Measurements from ENCODE around the gene TPBGL.

Gene TPBGL, protein sequence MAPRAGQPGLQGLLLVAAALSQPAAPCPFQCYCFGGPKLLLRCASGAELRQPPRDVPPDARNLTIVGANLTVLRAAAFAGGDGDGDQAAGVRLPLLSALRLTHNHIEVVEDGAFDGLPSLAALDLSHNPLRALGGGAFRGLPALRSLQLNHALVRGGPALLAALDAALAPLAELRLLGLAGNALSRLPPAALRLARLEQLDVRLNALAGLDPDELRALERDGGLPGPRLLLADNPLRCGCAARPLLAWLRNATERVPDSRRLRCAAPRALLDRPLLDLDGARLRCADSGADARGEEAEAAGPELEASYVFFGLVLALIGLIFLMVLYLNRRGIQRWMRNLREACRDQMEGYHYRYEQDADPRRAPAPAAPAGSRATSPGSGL

DNA sequence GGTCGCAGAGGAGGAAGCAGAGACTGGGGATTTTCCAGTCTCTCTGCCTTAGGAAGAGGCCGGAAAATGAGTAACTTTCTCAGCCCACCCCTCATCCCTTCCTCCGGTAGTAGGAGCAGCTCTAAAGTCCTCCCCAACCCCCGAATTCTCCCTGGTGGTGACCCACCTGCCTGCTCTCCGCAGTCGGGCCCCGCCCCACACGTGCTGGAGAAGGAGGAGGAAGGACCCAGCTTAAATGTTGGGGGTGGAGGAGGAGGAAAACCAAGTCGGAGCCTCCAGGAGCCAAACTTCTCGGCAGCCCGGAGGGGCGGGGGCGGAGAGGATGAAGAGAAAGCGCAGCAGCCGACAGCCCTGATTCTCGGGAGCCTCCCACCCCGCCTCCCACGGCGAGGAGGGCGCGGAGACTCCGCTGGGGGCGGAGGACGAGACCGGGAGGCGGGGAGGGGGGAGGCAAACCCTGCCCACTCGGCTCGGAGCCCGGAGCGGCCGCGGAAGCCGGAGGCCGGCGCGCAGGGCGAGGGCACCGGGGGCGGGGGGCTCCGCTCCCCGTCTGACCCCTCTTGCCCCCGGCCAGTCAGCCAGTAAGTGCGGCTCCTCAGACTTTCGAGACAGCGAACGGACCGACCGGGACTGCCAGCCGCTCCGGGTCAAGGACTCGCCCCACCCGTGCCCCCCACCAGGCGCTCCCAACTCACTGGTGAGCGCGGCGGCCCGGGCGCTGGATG, at the start of gene TPBGL:
TSS of gene TPBGL (plus strand) at position 464 of the 725 bp plus-strand sequence. CDS start 276 bp downstream, outside the sequence.
- DNase-seq, result no peak

DNA sequence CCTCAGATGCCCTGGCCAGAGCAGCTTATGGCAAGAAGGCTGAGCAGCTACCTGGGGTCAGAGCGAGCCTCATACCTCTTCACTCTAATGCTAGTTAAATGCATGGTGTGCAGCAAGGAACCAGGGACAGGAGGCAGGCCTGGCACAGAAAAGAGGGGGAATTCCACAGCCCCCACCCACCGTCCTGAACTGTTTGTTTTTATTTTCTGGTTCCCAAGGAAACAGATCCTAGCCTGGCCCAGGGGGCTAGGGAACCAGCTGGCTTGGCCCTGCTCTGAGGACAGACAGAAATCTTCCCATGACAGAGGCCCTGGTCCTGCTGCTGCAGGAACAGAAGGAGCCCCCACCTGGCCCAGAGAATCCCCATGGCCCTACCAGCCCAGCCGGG, 49.2 kb upstream of the TPBGL start:
- no peak for DNase-seq

DNA sequence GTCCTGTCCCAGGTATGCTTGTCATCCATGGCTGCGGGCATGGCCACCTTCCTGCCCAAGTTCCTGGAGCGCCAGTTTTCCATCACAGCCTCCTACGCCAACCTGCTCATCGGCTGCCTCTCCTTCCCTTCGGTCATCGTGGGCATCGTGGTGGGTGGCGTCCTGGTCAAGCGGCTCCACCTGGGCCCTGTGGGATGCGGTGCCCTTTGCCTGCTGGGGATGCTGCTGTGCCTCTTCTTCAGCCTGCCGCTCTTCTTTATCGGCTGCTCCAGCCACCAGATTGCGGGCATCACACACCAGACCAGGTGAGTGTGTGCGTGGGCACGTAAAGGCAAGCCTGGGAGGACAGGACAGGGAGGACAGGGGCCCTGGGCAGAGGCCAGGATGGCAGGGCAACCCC, 47.3 kb upstream of the TPBGL start:
- no peak for DNase-seq

DNA sequence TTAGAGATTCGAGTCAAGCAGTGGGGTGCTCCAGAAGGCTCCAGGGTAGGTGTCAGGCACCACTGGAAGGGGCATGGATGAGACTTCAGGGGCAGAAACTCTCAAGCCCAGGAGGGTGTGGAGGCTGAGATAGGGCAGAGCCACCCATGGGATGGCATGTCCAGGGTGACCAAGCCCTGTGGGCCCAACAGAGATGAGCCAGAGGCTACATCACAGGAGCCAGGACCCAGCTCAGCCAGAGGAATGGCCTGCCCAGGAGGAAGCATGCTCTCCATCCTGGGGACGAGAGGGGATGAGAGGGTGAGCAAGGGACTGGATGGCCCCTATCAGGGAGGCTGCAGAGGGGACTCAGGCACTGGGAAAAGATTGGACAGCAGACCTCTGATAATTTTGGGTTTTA, 46.9 kb upstream of the TPBGL start:
- DNase-seq, result no peak

DNA sequence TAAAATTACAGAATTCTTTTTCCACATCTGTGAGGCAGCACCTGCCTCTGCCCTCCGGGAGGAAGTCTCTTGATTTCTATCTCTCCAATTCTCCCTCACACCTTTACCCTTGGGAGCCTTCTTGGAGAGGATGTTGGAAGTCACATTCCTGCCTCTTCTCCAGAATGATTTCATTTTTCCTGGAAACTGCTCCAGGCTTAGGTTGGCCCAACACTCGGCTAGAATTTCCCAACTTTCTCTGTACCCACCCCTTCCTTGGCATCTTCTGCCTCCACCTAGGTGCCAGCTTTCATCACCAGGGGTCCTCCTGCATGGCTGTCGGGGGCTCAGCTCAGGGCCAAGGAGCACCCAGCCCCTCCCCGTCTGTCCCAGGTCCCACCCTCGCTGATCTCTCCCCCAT, 46.4 kb upstream of the TPBGL start:
- DNase-seq, result no peak

DNA sequence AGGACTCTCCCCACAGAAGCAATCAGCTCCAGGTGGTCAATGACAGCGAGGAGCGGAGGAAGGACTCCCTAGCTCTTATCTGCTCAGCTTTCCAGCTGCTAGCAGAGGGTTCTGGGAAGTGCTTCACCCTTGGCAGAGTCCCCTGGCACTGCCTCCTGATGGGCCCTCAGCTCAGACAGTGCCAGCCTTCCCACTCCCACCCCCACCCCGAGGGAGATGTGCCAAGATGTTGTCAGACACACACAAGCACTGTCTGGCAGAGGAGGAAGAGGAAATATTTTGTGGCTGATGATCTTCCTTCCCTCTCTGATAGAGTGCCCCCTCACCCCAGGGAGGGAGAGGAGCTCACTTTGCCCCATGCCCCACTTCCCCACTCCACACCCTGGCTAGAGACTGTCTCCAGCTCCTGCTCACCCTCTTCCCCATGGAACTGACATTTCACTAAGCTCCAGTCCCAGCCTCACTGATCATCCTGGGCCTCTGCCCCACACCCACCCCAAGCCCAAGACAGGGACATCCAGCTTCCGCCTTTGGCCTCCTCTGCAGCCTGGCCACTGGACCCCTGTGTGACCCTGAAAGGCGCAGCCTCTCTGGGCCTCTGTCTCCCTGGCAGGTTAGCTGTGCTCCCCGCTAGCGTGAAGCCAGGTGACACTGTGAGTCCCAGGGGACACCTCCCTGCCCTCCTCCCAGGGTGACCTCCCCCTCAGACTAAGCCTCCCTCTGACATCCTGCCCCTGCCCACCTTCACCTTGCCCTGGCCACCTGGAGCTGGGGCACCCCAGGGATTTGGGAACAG, 45.2 kb upstream of the TPBGL start:
- no peak for DNase-seq

DNA sequence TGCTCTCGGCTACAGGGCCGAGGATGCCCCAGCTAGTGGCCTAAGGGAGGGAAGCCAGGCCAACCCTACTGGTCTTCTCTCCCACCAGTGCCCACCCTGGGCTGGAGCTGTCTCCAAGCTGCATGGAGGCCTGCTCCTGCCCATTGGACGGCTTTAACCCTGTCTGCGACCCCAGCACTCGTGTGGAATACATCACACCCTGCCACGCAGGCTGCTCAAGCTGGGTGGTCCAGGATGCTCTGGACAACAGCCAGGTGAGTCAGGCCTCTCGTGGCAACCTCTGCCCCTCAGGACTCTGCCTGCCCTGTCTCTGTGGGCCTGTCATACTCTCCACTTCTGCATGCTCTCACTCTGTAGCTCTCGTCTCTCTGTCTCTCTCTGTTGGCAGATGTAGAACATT, 44.1 kb upstream of the TPBGL start:
- DNase-seq, result no peak

DNA sequence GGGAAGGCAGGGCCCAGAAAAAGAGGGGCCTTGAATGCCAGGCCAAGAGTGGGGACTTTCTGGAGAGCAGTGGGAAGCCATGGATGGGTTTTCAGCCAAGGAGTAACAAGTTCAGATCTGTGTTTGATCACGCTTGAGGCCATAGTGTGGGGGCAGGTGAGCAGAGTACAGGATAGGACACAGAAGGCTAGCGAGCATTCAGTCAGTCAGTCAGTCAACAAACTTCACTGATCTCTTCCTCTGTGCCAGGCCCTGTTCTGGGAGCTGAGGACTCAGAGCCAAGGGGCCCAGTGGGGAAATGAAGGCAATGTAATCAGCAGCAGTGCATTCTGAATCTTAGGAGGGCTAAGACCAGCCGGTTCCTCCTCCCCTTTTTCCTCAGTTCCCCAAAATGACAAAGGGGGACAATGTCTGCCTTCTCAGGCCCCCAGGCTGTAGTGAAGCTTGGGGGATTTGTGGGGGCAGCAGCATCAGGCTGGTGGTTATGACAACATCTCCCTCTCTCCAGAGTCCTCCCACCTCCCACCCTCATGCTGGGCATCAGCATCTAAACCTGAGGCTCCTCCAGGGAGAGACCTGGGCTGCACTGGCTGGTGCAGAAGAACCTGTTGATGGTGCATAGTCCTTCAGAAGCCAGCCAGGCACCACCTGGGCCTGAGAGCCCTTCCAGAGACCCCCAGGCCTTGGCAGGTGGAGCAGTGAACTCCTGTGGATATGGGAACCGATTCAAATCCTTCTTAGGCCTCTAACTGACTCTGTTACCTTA, 42.9 kb upstream of the TPBGL start:
- DNase-seq, result no peak

DNA sequence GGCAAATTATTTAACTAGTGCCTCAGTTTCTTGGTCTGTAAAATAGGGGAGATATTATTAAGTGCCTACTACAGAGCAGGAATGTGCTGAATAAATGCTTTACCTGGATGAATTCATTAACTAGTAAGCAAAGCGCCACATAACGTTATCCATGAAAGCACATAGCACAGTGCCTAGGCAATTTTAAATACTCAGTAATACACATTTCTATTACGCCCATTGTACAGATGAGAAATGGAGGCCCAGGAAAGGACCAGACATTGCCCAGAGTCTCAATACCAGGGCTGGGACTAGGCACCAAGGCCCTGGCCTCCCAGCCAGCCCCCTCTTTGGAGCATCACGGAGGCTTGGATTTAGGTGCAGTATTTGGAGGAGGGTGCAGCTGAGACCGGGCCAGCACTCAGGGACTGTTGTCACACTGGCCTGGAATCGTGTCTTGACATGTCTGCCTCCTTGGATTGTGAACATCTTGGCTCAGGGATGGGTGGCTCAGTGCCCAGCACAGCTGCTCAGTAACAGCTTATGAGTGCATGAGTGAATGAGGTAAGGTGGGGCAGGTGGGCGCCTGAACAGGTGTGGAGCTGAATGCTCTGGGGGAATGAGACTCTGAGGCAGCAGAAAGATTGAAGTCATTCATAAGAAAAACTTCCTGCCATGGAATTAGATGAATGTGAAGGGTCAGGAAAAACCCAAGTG, 42.1 kb upstream of the TPBGL start:
- no peak for DNase-seq

DNA sequence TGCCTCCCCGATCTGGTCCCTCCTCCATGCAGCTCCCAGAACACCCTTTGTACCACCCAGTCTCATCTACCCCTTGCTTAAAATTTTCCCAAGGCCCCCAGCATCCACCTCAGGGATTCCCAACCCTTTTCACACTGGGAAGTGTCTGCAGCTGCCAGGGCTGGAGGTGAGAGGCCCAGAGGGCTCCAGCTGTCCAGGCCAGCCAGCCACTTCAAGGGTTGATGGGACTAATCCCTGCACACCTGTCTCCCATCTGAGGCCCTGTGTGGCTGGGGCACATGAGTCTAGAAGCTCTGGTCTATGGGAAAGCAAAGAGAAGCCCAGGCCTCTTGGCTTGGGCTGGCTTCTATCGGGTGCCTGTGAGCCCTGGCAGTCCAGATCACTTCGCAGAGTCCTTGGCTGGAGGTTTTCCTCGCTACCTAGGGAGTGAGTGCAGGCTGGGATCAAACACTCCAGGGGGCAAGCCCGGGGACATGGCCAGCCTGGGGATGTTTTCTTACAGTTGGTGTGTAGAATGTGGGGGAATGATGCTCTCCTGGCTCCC, 41.1 kb upstream of the TPBGL start:
- no peak for DNase-seq

DNA sequence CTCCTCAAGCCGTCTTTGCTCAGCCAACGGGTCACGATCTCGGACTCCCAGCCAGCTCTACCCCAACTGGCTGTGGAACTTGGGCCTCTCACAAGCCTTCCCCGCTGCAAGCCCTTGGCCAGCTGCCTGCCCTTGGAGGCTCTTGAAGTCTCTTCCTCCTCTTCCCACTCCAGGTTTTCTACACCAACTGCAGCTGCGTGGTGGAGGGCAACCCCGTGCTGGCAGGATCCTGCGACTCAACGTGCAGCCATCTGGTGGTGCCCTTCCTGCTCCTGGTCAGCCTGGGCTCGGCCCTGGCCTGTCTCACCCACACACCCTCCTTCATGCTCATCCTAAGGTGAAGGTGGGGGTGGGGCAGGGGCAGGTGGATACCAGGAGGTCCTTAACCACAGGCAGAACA, 40.5 kb upstream of the TPBGL start:
- DNase-seq, result no peak

DNA sequence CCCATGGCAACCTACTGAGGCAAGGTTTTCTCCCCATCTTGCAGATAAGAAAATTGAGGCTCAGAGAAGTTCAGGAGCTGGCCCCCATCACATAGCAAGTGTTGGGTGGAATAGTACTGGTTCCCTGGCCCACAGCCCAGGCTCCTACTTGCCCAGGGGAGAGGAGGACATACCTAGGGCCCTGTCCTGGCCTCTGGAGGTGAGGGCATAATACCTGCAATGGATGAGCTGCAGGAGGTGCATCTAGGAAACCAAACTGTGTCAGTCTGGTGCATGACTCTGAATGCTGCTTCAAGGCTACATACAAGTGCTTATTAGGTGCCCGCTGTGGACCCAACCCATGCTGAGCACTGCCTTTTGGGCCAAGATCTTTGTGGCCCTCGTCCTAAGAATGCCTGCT, 40.0 kb upstream of the TPBGL start:
- no peak for DNase-seq

DNA sequence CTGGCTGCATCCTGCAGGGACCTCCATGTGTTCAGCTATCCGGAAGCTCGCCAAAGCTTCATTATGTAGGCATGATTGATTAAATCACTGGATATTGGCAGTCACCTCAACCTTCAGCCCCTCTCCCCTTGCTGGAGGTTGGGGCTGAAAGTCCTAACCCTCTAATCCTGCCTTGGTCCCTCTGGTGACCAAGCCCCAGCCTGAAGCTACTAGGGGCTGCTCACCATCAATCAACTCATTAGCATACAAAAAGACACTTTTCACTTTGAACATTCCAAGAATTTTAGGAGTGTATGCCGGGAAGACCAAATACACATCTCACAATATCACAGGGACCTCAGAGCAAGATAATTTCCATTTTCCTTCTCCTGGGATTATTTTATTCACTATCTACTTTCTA, 38.8 kb upstream of the TPBGL start:
- no peak for DNase-seq

DNA sequence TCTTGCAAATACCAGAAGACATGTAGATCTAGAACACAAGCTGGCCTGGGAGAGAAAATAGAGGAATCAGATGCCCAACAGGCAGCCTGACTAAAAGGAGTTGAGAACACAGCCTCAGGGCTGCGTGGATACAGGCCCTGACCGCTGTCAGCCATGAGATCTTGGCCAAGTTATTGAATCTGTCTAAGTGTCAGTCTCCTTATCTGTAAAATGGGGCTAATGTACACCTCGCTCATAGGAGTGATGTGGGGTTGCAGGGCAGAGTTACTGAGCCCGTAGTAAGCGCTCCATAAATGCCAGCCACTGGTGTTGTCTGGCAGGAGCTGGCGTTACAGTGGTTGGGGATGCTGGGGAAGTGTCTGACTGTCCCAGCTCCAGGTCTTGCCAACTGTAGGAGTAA, 38.4 kb upstream of the TPBGL start:
- DNase-seq, result no peak

DNA sequence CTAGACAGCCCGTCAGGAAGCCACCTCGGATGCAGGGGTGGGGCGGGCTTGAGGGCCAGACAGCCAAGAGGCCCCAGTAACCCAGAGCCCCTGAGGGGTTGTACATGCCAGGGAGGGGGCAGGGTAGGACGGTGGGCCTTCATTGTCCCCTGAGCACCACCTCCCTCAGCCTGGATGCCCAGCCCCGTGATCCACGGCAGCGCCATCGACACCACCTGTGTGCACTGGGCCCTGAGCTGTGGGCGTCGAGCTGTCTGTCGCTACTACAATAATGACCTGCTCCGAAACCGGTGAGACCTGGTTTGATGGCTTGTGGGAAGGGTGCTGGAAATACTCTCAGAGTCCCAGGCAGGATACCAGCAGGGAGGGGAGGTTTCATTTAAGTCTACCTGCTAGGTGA, 37.4 kb upstream of the TPBGL start:
- DNase-seq, result no peak

DNA sequence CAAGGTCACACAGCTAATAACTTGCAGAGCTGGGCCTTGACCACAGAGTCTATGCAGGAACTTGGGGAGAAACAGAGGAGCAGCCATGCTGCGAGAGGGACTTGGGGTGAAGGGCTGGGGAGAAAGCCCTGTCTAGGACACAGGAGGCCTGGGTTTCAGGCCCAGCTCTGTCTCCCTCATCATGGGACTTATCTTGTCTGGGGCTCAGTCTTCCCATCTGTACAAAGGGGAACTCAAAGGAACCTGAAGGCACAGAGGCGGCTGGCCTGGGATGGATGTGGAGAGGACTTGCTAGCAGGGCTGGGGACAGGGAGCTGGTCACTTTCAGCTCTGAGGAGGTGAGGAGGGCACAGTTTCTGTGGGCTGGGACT, 36.9 kb upstream of the TPBGL start:
- no peak for DNase-seq

DNA sequence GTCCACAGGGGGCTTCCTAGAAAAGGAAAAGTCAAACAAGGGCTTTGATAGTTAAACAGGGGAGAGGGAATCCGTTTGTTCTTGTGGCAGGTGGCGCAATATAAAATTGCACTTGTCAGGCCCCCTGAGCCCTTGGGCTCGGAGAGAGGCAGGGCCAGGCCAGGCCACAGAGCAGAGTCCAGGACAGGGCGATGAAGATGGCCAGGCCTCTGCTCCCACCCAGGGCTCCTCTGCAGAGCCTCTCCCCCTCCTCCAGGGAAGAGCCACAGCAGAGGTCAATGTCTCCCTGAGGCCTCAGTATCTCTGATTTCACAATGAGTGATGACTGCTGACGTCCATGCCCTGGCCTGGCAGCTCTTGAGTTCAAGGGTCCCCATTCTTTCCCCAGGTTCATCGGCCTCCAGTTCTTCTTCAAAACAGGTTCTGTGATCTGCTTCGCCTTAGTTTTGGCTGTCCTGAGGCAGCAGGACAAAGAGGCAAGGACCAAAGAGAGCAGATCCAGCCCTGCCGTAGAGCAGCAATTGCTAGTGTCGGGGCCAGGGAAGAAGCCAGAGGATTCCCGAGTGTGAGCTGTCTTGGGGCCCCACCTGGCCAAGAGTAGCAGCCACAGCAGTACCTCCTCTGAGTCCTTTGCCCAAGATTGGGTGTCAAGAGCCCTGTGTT, 36.4 kb upstream of the TPBGL start:
- DNase-seq, result no peak

DNA sequence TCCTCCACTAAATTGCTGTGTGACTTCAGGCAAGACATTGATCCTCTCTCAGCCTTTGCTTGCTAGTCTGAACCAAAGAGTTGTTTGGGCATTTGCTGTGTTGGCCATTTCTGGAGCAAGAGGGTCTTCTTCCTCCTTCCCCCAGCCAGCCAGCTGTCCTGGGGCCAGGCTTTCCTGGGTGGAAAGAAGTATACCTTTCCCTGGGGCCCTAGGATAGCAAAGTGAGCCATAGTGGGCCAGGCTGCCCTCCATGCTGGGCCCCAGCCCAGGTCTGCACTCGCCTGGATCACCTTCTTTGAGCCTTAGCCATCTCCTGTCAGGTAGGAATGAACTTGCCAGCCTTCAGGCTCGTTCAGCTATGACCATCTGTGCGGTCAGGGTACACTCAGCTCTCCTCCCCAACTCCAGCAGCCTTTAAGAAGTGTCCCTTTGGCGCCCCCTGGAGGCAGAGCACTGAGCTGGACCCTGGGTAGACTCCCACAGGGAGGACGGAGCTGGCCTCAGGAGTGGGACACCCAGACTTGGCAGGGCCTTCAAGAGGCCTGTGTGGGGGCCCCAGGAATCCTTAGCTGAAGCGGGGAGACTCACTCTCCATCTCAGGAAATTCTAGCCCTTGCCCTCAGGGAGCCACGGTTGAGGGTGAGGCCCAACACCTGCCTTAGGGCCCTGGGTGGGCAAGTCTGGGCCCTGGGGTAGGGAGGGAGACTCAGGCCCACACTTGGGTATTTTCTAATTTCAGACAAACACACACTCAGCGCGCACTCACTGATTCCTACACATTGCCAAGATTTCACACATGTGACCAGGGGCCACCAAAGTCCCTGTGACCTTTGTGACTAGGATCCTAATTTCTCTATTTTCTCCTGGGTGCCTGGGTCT, 35.6 kb upstream of the TPBGL start:
- peak; percentile 79 for DNase-seq

DNA sequence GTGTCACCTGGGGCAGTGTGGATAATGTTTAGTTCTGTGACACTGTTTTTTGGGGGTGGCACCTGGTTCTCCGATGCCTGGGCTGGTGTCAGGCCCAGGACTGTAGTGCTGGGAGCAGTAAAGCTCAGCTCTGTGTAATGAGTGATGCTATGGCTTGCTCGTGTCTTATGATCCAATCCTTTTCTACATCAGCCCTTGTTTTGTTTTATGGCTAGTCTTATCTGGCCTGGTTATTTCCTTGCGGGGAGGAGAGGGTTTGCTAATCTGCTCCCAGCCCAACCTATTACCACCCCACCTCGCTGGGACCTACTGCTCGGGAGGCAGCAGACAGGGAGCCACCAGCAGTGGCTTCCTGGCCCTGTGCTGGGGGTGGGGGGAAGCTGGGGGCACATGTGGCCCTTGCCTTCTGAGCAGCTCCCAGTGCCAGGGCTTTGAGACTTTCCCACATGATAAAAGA, 35.0 kb upstream of the TPBGL start:
- DNase-seq, result no peak

DNA sequence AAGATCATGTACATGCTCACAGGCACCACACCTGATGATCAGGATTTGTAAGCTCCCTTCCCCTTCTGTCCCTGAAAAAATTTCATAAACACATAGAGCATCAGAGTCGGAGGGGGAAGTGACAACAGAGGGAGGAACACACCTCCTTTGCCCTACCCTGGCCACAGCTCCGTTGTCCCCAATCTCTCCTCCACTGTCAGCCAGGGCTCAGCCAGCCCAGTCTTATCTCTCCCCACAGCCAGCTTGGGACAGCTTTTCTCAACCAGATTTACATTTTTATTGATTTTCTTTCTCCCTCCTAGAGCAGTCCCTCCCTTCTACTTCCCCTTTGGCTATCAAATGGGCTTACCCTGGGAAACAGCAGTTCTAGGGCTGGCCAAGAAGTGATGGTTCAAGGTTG, 32.1 kb upstream of the TPBGL start:
- DNase-seq, result no peak

All from CD4-positive, alpha-beta T cell treated with Interleukin-10 for 1 hour (primary cell).